Fibroblast of the conjunctiva (primary cell): ENCODE results near the gene RUNDC1.

Experiments used
- DNase-seq: peaks from one replicate; pipeline ENCODE4 v3.0.0-alpha.2; 2010; ENCODE audit warnings: low read depth

Gene RUNDC1

GRCh38 chr17:43019418-43019817 is 39.1 kb downstream of the RUNDC1 start:
- DNase-seq: no peak

- DNase-seq: no peak
These were observed 39.8 kb downstream of the RUNDC1 start for GRCh38 chr17:43020030-43020621.

- peak; percentile 51 for DNase-seq
These were observed 40.7 kb downstream of the RUNDC1 start for GRCh38 chr17:43020789-43021740.

GRCh38 chr17:43021741-43022512 is 41.6 kb downstream of the RUNDC1 start, which contains the start of gene VAT1:
VAT1 (minus strand) TSS chr17:43022385; CDS start chr17:43022322, 63 bp downstream.
- DNase-seq: no peak

- DNase-seq: peak; percentile 94
These were observed 44.3 kb downstream of the RUNDC1 start, which contains the start of gene RND2 for GRCh38 chr17:43024407-43025289. RND2 (plus strand) TSS chr17:43025231; CDS start chr17:43025348, 117 bp downstream.

- DNase-seq: no peak
These were observed 44.9 kb downstream of the RUNDC1 start for GRCh38 chr17:43025290-43025657.

GRCh38 chr17:43025766-43026537 is 45.6 kb downstream of the RUNDC1 start:
- no peak for DNase-seq

GRCh38 chr17:43026595-43026994 is 46.2 kb downstream of the RUNDC1 start:
- DNase-seq: no peak

GRCh38 chr17:43027091-43028032 is 47.0 kb downstream of the RUNDC1 start:
- DNase-seq: no peak

GRCh38 chr17:43028221-43028861 is 48.0 kb downstream of the RUNDC1 start:
- no peak for DNase-seq

- DNase-seq: no peak
These were observed 49.9 kb downstream of the RUNDC1 start for GRCh38 chr17:43030137-43030767.

GRCh38 chr17:43031666-43032065 is 51.3 kb downstream of the RUNDC1 start:
- no peak for DNase-seq

- no peak for DNase-seq
These were observed 53.9 kb downstream of the RUNDC1 start for GRCh38 chr17:43033948-43034881.

- DNase-seq: no peak
These were observed 54.5 kb downstream of the RUNDC1 start for GRCh38 chr17:43034894-43035293.

GRCh38 chr17:43039646-43040045 is 59.3 kb downstream of the RUNDC1 start:
- no peak for DNase-seq

GRCh38 chr17:43040655-43041054 is 60.3 kb downstream of the RUNDC1 start:
- no peak for DNase-seq

GRCh38 chr17:43042025-43042628 is 61.8 kb downstream of the RUNDC1 start:
- DNase-seq: no peak
